Stimulated activated naive B cell treated with anti-CD40 and anti-IgM and Interleukin-4, amounts not matched to agents 10 μg/mL and 1 μg/mL and 100 μg/mL, for 72 hours (primary cell): ENCODE measurements around the gene ACTL8.

ENCODE experiments used
- ATAC-seq, 2 donors: fragments of 150-1000 bp; cut with Tn5 transposase; replicated peaks; 2 replicates each; pipeline ENCODE4 v1.10.0; 2021; ENCODE audit warnings: moderate library complexity in 1 of 2
- DNase-seq: peaks from one replicate; pipeline ENCODE4 v3.0.0; 2021
- H3K27ac Mint-ChIP-seq: one replicate; pipeline ENCODE4 v1.8.0; 2022; ENCODE audit warnings: mild to moderate bottlenecking, mixed read lengths
- H3K27me3 Mint-ChIP-seq, 2 donors: one replicate each; pipeline ENCODE4 v1.8.0; 2022; ENCODE audit warnings: mixed read lengths in 2 of 2
- H3K36me3 Mint-ChIP-seq, 2 donors: one replicate each; pipeline ENCODE4 v1.8.0; 2022; ENCODE audit warnings: mixed read lengths in 2 of 2, mild to moderate bottlenecking in 1 of 2
- H3K4me1 Mint-ChIP-seq, 2 donors: one replicate each; pipeline ENCODE4 v1.8.0; 2022; ENCODE audit warnings: mixed read lengths in 2 of 2, mild to moderate bottlenecking in 1 of 2
- H3K4me3 Mint-ChIP-seq, 2 donors: one replicate each; pipeline ENCODE4 v1.8.0; 2022; ENCODE audit warnings: mild to moderate bottlenecking in 2 of 2, mixed read lengths in 2 of 2, moderate library complexity in 1 of 2
- H3K9me3 Mint-ChIP-seq, 2 donors: one replicate each; pipeline ENCODE4 v1.8.0; 2022; ENCODE audit warnings: mixed read lengths in 2 of 2, mild to moderate bottlenecking in 1 of 2

ACTL8 gene

DNA sequence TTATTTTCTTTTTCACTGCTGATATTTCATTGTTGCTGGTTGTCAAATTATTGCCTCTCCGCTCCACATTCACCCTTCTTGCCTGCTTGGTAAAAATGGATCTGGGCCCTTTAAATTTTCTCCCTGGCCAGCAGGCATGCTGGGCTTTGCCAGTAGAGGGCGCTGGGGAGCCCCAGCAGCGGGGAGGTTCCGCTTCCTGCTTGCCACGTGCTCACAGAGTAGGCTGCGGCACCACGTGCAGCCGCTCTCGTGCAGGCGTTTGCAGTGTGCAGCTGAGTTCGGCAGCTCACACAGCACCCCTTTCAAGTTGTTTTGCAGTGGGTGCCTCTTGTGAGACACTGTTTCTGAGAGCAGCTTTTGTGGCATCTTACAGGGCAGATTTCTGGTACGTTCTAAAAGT lies at the start of gene ACTL8:
ACTL8 (plus strand) TSS at position 214 of the 400 bp plus-strand sequence. CDS start 67,676 bp downstream, outside the sequence.
- no peak within 1 kb of the TSS for H3K27ac Mint-ChIP-seq
- H3K27me3 Mint-ChIP-seq, result no peaks in the 10 kb centered on the region
- ATAC-seq (no peak), DNase-seq (no peak)
- no peak within 1 kb of the TSS for H3K4me3 Mint-ChIP-seq
- H3K4me1 Mint-ChIP-seq, result no peaks in the 10 kb centered on the region
- peaks cover 37% of the 10 kb centered on the region in 2 donors for H3K9me3 Mint-ChIP-seq
- H3K36me3 Mint-ChIP-seq, result peaks cover 8 to 16% of the 10 kb centered on the region in 2 donors

- Mint-ChIP-seq H3K27me3 (peaks cover 11 to 16% of the 10 kb centered on the region in 2 donors), H3K36me3 (no peaks in the 10 kb centered on the region), H3K9me3 (peaks cover 0 to 8% of the 10 kb centered on the region in 2 donors), H3K27ac (no peak overlapping the region), H3K4me1 (no peaks in the 10 kb centered on the region), H3K4me3 (no peak overlapping the region)
- DNase-seq (no peak), ATAC-seq (no peak)
These were observed 48.7 kb upstream of the ACTL8 start for GRCh38 chr1:17706445-17706844.

- Mint-ChIP-seq H3K36me3 (no peaks in the 10 kb centered on the region), H3K4me1 (no peaks in the 10 kb centered on the region), H3K4me3 (no peak overlapping the region), H3K27ac (no peak overlapping the region), H3K27me3 (peaks cover 8 to 22% of the 10 kb centered on the region in 2 donors), H3K9me3 (peaks cover 0 to 12% of the 10 kb centered on the region in 2 donors)
- no peak for ATAC-seq
- DNase-seq, result no peak
These were observed 45.2 kb upstream of the ACTL8 start for GRCh38 chr1:17709981-17710380.

DNA sequence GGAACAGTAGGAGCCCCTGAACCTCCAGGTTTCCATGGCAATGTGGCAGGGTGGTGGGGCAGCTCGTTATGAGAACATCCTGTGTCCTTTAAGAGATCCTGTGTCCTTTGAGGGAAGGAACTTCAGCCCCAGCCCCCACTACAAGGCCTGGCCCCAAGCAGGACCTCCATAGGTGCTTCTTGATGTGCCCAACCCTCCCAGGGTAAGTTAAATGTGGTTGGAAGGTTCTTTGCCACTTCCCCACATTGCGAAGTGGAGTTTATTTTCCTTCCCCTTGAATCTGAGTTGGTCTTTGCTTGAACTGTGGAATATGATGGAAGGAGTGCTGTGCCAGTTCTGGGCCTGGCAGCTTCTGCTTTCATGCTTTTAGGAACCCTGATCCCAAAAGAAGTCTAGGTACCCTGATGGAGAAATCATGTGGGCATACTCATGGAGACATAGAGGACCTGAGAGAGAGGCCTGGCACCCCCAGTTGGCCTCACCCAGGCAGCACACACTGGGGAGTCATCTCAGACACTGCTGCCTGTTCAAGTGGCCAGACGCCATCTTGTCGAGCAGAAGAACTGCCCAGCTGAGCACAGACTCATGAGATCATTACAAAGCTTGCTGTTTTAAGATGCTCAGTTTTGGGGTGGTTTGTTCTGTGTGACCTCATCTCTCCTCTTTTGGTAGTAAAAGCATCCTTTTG lies 44.1 kb upstream of the ACTL8 start:
- Mint-ChIP-seq H3K9me3 (peaks cover 0 to 12% of the 10 kb centered on the region in 2 donors), H3K4me3 (no peak overlapping the region), H3K4me1 (no peaks in the 10 kb centered on the region), H3K27me3 (peaks cover 11 to 32% of the 10 kb centered on the region in 2 donors), H3K36me3 (no peaks in the 10 kb centered on the region), H3K27ac (no peak overlapping the region)
- ATAC-seq (no peak), DNase-seq (no peak)

DNA sequence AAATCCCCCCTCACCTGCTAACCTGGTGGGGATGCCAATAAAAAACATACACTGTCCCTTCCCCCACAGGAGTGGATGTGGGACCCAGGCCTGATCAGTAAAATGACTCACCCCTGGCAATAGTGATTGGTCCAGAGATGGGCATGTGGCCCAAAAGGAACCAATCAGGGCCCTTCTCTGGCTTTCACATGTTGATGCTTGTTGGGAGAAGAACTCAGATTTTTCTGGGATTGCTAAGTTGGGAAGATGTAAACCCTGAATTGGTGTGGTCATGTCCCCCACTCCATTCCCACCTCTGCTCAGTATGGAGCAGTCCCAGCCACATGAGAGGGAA lies 43.6 kb upstream of the ACTL8 start:
- Mint-ChIP-seq H3K36me3 (no peaks in the 10 kb centered on the region), H3K4me1 (no peaks in the 10 kb centered on the region), H3K27me3 (peaks cover 11 to 32% of the 10 kb centered on the region in 2 donors), H3K4me3 (no peak overlapping the region), H3K27ac (no peak overlapping the region), H3K9me3 (peaks cover 0 to 12% of the 10 kb centered on the region in 2 donors)
- ATAC-seq (no peak), DNase-seq (no peak)

- DNase-seq, result no peak
- ATAC-seq, result no peak
- Mint-ChIP-seq H3K9me3 (peaks cover 0 to 12% of the 10 kb centered on the region in 2 donors), H3K4me3 (no peak overlapping the region), H3K4me1 (no peaks in the 10 kb centered on the region), H3K27me3 (peaks cover 14 to 32% of the 10 kb centered on the region in 2 donors), H3K27ac (no peak overlapping the region), H3K36me3 (no peaks in the 10 kb centered on the region)
These were observed 43.2 kb upstream of the ACTL8 start for GRCh38 chr1:17711941-17712340.

- peaks cover 24 to 31% of the 10 kb centered on the region in 2 donors for H3K27me3 Mint-ChIP-seq
- peaks cover 0 to 12% of the 10 kb centered on the region in 2 donors for H3K9me3 Mint-ChIP-seq
- no peaks in the 10 kb centered on the region for H3K4me1 Mint-ChIP-seq
- no peak overlapping the region for H3K4me3 Mint-ChIP-seq
- ATAC-seq (no peak), DNase-seq (no peak)
- H3K27ac Mint-ChIP-seq, result no peak overlapping the region
- H3K36me3 Mint-ChIP-seq, result no peaks in the 10 kb centered on the region
These were observed 41.1 kb upstream of the ACTL8 start for GRCh38 chr1:17713993-17714392.

GRCh38 chr1:17717594-17718535 lies 37.3 kb upstream of the ACTL8 start:
- H3K27ac Mint-ChIP-seq, result no peak overlapping the region
- no peaks in the 10 kb centered on the region for H3K4me1 Mint-ChIP-seq

DNA sequence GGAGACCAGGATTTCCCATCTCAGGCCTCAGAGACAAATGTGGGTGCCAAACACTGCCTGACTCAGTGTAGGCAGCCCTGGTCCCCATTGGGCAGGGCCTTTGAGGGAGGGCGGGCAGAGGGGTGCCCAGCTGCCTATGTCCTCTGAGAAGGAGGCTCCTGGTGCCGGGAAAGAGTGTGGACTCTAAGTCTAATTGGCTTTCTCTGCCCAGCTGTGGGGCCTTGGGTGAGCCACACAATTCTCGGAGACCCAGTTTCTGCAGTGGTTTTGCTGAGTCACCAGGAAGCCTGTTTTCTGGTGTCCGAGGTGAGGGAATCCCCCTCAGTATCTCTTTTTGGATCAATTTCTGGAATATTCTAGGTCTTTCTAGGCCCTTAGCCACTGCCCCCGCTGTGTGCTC lies 35.3 kb upstream of the ACTL8 start:
- Mint-ChIP-seq H3K9me3 (no peaks in the 10 kb centered on the region), H3K36me3 (no peaks in the 10 kb centered on the region), H3K27me3 (peaks cover 10 to 37% of the 10 kb centered on the region in 2 donors), H3K4me1 (no peaks in the 10 kb centered on the region), H3K4me3 (no peak overlapping the region), H3K27ac (no peak overlapping the region)
- ATAC-seq, result no peak
- DNase-seq, result no peak

More at GRCh38 chr1:17717594-17718535, 37.3 kb upstream of the ACTL8 start:
- ATAC-seq (no peak), DNase-seq (no peak)
- Mint-ChIP-seq H3K9me3 (no peaks in the 10 kb centered on the region), H3K36me3 (no peaks in the 10 kb centered on the region), H3K27me3 (peaks cover 10 to 37% of the 10 kb centered on the region in 2 donors), H3K4me3 (no peak overlapping the region)

- Mint-ChIP-seq H3K9me3 (no peaks in the 10 kb centered on the region), H3K27ac (no peak overlapping the region), H3K4me3 (no peak overlapping the region), H3K27me3 (peaks cover 0 to 29% of the 10 kb centered on the region in 2 donors), H3K36me3 (no peaks in the 10 kb centered on the region), H3K4me1 (no peaks in the 10 kb centered on the region)
- DNase-seq, result no peak
- ATAC-seq, result no peak
These were observed 33.7 kb upstream of the ACTL8 start for GRCh38 chr1:17721444-17721843.

- peaks cover 0 to 13% of the 10 kb centered on the region in 2 donors for H3K27me3 Mint-ChIP-seq
- no peak overlapping the region for H3K27ac Mint-ChIP-seq
- H3K4me3 Mint-ChIP-seq, result no peak overlapping the region
- DNase-seq (no peak), ATAC-seq (no peak)
- H3K4me1 Mint-ChIP-seq, result no peaks in the 10 kb centered on the region
- peaks cover 8 to 9% of the 10 kb centered on the region in 2 donors for H3K9me3 Mint-ChIP-seq
- H3K36me3 Mint-ChIP-seq, result no peaks in the 10 kb centered on the region
These were observed 31.4 kb upstream of the ACTL8 start for GRCh38 chr1:17723684-17724083.

DNA sequence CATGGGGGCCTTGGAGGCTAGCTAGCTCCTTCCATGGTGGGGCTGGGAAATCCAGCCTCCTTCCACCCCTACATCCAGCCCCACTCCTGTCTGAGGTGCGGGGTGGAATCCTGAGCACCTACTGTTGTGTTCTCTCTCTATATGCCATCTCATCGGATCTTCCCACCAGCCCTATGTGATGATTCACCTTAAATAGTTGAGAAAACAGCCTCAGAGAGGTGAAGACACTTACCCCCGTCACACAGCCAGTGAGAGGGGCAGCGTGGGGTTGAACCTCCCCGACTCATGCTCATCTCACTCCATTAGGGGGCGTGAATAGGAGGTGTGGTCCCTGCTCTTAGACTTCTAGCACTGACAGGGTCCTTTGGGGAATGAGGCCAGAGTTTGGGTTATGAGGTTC lies 31.0 kb upstream of the ACTL8 start:
- Mint-ChIP-seq H3K27ac (no peak overlapping the region), H3K4me3 (no peak overlapping the region), H3K27me3 (peaks cover 0 to 13% of the 10 kb centered on the region in 2 donors), H3K4me1 (no peaks in the 10 kb centered on the region), H3K9me3 (peaks cover 9 to 11% of the 10 kb centered on the region in 2 donors), H3K36me3 (no peaks in the 10 kb centered on the region)
- DNase-seq (no peak), ATAC-seq (no peak)

- Mint-ChIP-seq H3K4me3 (no peak overlapping the region), H3K9me3 (peaks cover 9 to 11% of the 10 kb centered on the region in 2 donors), H3K27ac (no peak overlapping the region), H3K36me3 (no peaks in the 10 kb centered on the region), H3K4me1 (no peaks in the 10 kb centered on the region), H3K27me3 (peaks cover 0 to 12% of the 10 kb centered on the region in 2 donors)
- no peak for DNase-seq
- no peak for ATAC-seq
These were observed 29.9 kb upstream of the ACTL8 start for GRCh38 chr1:17725084-17725719.

GRCh38 chr1:17725811-17726582 lies 29.1 kb upstream of the ACTL8 start:
- H3K4me3 Mint-ChIP-seq, result no peak overlapping the region

More at GRCh38 chr1:17725811-17726582, 29.1 kb upstream of the ACTL8 start:
- Mint-ChIP-seq H3K9me3 (peaks cover 9 to 11% of the 10 kb centered on the region in 2 donors), H3K36me3 (no peaks in the 10 kb centered on the region), H3K4me1 (no peaks in the 10 kb centered on the region), H3K27me3 (peaks cover 0 to 5% of the 10 kb centered on the region in 2 donors), H3K27ac (no peak overlapping the region)
- ATAC-seq (no peak), DNase-seq (no peak)
